CD4-positive, alpha-beta memory T cell (primary cell): Measurements from ENCODE around the gene PRSS56. TPM values are rescaled to one million over a fixed set of nuclear protein-coding genes. Genes with fewer than 3 reads are reported as not detected.
A peak's percentile ranks its signal among the peaks of the same experiment; 100 is the strongest.

Experiments
- CTCF ChIA-PET: fragments of 350-600 bp; sonication (Branson Sonifier 250); formaldehyde crosslinking; loops from one replicate; lab custom pipeline; 2021; ENCODE audit warnings: inconsistent platforms; ENCODE audit not compliant: partially characterized antibody; lab: Charles Lee
- POLR2A ChIA-PET: fragments of 350-600 bp; sonication (Branson Sonifier 250); formaldehyde crosslinking; loops from one replicate; lab custom pipeline; 2021; ENCODE audit not compliant: partially characterized antibody; lab: Charles Lee
- DNase-seq, 5 donors: peaks; one replicate each; pipeline versions ENCODE4 v3.0.0 to v3.0.0-alpha.2; 2020 to 2022; ENCODE audit warnings: mixed read lengths in 1 of 5
- H3K27ac ChIP-seq: one replicate; pipeline ENCODE4 v1.7.0; 2013; ENCODE audit warnings: low read depth, low read length
- H3K27me3 ChIP-seq: 2 replicates; pipeline ENCODE4 v1.7.0; 2013; ENCODE audit warnings: mild to moderate bottlenecking, low read length, moderate library complexity; ENCODE audit not compliant: insufficient read depth
- H3K36me3 ChIP-seq: 2 replicates; pipeline ENCODE4 v1.7.0; 2013; ENCODE audit warnings: mild to moderate bottlenecking, low read length, moderate library complexity; ENCODE audit not compliant: insufficient read depth
- H3K4me1 ChIP-seq: 2 replicates; pipeline ENCODE4 v1.7.0; 2013; ENCODE audit warnings: mild to moderate bottlenecking, low read length, moderate library complexity; ENCODE audit not compliant: insufficient read depth
- H3K4me3 ChIP-seq, 2 donors: one replicate each; pipeline ENCODE4 v1.7.0; 2013; ENCODE audit warnings: low read length in 2 of 2, mild to moderate bottlenecking in 1 of 2
- H3K9me3 ChIP-seq, 2 donors: one replicate each; pipeline ENCODE4 v1.7.0; 2013; ENCODE audit warnings: low read length in 2 of 2, control low read depth in 1 of 2; ENCODE audit not compliant: control insufficient read depth in 1 of 2
- H3K27ac Mint-ChIP-seq, 7 donors: one replicate each; pipeline ENCODE4 v1.8.0; 2020 to 2021; ENCODE audit warnings: mixed read lengths in 7 of 7, mild to moderate bottlenecking in 6 of 7, inconsistent platforms in 3 of 7, moderate library complexity in 3 of 7
- H3K27me3 Mint-ChIP-seq, 2 donors: one replicate each; pipeline ENCODE4 v1.8.0; 2020 to 2021; ENCODE audit warnings: mixed read lengths in 2 of 2
- H3K36me3 Mint-ChIP-seq, 2 donors: one replicate each; pipeline ENCODE4 v1.8.0; 2020 to 2021; ENCODE audit warnings: mixed read lengths in 2 of 2, inconsistent platforms in 1 of 2, mild to moderate bottlenecking in 1 of 2
- H3K4me1 Mint-ChIP-seq, 4 donors: one replicate each; pipeline ENCODE4 v1.8.0; 2020 to 2021; ENCODE audit warnings: mixed read lengths in 4 of 4, mild to moderate bottlenecking in 1 of 4
- H3K4me3 Mint-ChIP-seq, 8 donors: one replicate each; pipeline ENCODE4 v1.8.0; 2020 to 2021; ENCODE audit warnings: mixed read lengths in 8 of 8, mild to moderate bottlenecking in 7 of 8, moderate library complexity in 6 of 8, inconsistent platforms in 3 of 8
- H3K9me3 Mint-ChIP-seq, 8 donors: one replicate each; pipeline ENCODE4 v1.8.0; 2020 to 2021; ENCODE audit warnings: mixed read lengths in 8 of 8, mild to moderate bottlenecking in 5 of 8, inconsistent platforms in 3 of 8, moderate library complexity in 1 of 8
- intact Hi-C: fragments of 100-400 bp; cut with micrococcal nuclease; formaldehyde crosslinking; loops from one replicate; pipeline ENCODE4 v1.15.1; 2023
- polyA plus RNA-seq, 2 donors: library from polyadenylated mRNA; unstranded; fragments of 300-500 nt; fragmentation: Illumina TruSeq; gene quantifications; one replicate each; pipeline ENCODE4 v1.2.3, GENCODE V29; 2021
- total RNA-seq, 2 experiments: library from RNA; stranded (reverse); gene quantifications; one replicate each; pipeline ENCODE4 v1.2.3, GENCODE V29; 2021

PRSS56 gene
- total and polyA plus RNA-seq, 4 experiments from 2014 or later: not detected

DNA sequence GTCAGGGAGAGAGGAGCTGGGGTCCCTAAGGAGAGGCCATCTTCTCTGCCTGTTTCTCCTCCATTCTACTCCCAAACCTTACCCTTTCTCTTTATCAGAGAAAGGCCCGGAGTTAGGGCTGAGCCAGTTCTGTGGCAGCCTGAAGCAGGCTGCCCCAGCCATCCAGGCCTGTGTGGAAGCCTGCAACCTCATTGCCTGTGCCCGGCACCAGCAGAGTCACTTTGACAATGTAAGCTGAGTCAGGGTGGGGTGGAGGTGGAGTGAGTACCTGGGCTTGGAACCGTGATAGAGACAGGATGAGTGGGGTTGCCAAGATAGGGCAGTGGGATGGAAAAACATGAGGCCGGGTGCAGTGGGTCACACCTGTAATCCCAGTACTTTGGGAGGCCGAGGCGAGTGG, 24.5 kb downstream of the PRSS56 start:
- Histone ChIP-seq H3K27me3 (no peaks in the 10 kb centered on the region), H3K36me3 (peaks cover 4% of the 10 kb centered on the region), H3K4me1 (peaks cover 32% of the 10 kb centered on the region), H3K4me3 (no peak overlapping the region), H3K9me3 (no peaks in the 10 kb centered on the region), H3K27ac (no peak overlapping the region)
- H3K4me1 Mint-ChIP-seq: peaks cover 32 to 61% (median 44%) of the 10 kb centered on the region in 4 donors
- peaks cover 21 to 31% of the 10 kb centered on the region in 2 donors for H3K36me3 Mint-ChIP-seq
- no peaks in the 10 kb centered on the region for H3K27me3 Mint-ChIP-seq
- intact Hi-C loops: no loop called here
- DNase-seq: no peak
- CTCF ChIA-PET: no interaction called here
- POLR2A ChIA-PET: no interaction called here
- peak overlapping the region in 1 of 7 donors; percentile 27 for H3K27ac Mint-ChIP-seq
- no peak overlapping the region for H3K4me3 Mint-ChIP-seq
- H3K9me3 Mint-ChIP-seq: no peaks in the 10 kb centered on the region

GRCh38 chr2:232545511-232546375, 25.6 kb downstream of the PRSS56 start:
- Histone ChIP-seq H3K27ac (no peak overlapping the region), H3K4me3 (no peak overlapping the region), H3K4me1 (peaks cover 34% of the 10 kb centered on the region), H3K36me3 (peaks cover 4% of the 10 kb centered on the region), H3K9me3 (no peaks in the 10 kb centered on the region), H3K27me3 (no peaks in the 10 kb centered on the region)
- Mint-ChIP-seq H3K27me3 (no peaks in the 10 kb centered on the region), H3K36me3 (peaks cover 21 to 35% of the 10 kb centered on the region in 2 donors), H3K4me3 (no peak overlapping the region), H3K4me1 (peaks cover 33 to 68% (median 48%) of the 10 kb centered on the region in 4 donors), H3K9me3 (no peaks in the 10 kb centered on the region), H3K27ac (no peak overlapping the region)
- intact Hi-C loops: no loop called here
- DNase-seq: no peak
- CTCF ChIA-PET: no interaction called here
- POLR2A ChIA-PET: no interaction called here

DNA sequence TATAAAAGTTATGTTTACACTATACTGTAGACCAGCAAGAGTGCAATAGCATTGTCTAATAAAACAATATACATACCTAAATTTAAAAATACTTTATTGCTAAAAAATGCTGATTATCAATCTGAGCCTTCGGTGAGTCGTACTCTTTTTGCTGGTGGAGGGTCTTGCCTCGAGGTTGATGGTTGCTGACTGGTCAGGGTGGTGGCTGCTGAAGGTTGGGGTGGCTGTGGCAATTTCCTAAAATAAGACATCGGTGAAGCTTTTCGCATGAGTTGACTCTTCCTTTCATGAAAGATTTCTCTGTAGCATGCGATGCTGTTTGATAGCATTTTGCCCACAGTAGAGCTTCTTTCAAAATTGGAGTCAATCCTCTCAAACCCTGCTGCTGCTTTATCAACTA, 27.8 kb downstream of the PRSS56 start:
- Histone ChIP-seq H3K4me3 (no peak overlapping the region), H3K4me1 (peaks cover 51% of the 10 kb centered on the region), H3K27me3 (no peaks in the 10 kb centered on the region), H3K27ac (no peak overlapping the region), H3K36me3 (peaks cover 4% of the 10 kb centered on the region), H3K9me3 (no peaks in the 10 kb centered on the region)
- peaks cover 25 to 47% of the 10 kb centered on the region in 2 donors for H3K36me3 Mint-ChIP-seq
- intact Hi-C loops: no loop called here
- no peak for DNase-seq
- CTCF ChIA-PET: no interaction called here
- no peaks in the 10 kb centered on the region for H3K27me3 Mint-ChIP-seq
- POLR2A ChIA-PET: no interaction called here
- H3K27ac Mint-ChIP-seq: peak overlapping the region in 4 of 7 donors; percentile 3 to 61 (median 36)
- H3K4me3 Mint-ChIP-seq: peak overlapping the region in 3 of 8 donors; percentile 21 to 53 (median 35)
- peaks cover 45 to 81% (median 63%) of the 10 kb centered on the region in 4 donors for H3K4me1 Mint-ChIP-seq
- H3K9me3 Mint-ChIP-seq: no peaks in the 10 kb centered on the region

- Mint-ChIP-seq H3K4me1 (peaks cover 58 to 87% (median 74%) of the 10 kb centered on the region in 4 donors), H3K27ac (peak overlapping the region; percentile 96 to 100 (median 99)), H3K27me3 (no peaks in the 10 kb centered on the region), H3K36me3 (peaks cover 26 to 55% of the 10 kb centered on the region in 2 donors), H3K4me3 (peak overlapping the region; percentile 99 to 100 (median 100)), H3K9me3 (no peaks in the 10 kb centered on the region)
- Histone ChIP-seq H3K4me1 (peaks cover 69% of the 10 kb centered on the region), H3K9me3 (no peaks in the 10 kb centered on the region), H3K36me3 (peaks cover 4% of the 10 kb centered on the region), H3K27me3 (no peaks in the 10 kb centered on the region), H3K27ac (peak overlapping the region; percentile 94), H3K4me3 (peak overlapping the region; percentile 79 to 80)
- no peak for DNase-seq
- ChIA-PET CTCF (interaction anchor here (0.9 to 1.5 kb wide), 2 partner anchors 28 to 56 kb away, joined by 3 to 6 read pairs; no protein-coding TSS in a partner anchor), POLR2A (interaction anchor here (0.6 to 1.6 kb wide), 5 partner anchors 13 to 1086 kb away, joined by 3 to 6 read pairs (median 3); partner anchors contain the start of genes NCL and PRSS56)
- intact Hi-C loops: loop anchor here (1.0 to 5.0 kb wide), 4 partner anchors 28 to 1038 kb away; partner anchors contain the start of genes GIGYF2 and PDE6D
Measured at GRCh38 chr2:232549655-232550353, 29.6 kb downstream of the PRSS56 start.

DNA sequence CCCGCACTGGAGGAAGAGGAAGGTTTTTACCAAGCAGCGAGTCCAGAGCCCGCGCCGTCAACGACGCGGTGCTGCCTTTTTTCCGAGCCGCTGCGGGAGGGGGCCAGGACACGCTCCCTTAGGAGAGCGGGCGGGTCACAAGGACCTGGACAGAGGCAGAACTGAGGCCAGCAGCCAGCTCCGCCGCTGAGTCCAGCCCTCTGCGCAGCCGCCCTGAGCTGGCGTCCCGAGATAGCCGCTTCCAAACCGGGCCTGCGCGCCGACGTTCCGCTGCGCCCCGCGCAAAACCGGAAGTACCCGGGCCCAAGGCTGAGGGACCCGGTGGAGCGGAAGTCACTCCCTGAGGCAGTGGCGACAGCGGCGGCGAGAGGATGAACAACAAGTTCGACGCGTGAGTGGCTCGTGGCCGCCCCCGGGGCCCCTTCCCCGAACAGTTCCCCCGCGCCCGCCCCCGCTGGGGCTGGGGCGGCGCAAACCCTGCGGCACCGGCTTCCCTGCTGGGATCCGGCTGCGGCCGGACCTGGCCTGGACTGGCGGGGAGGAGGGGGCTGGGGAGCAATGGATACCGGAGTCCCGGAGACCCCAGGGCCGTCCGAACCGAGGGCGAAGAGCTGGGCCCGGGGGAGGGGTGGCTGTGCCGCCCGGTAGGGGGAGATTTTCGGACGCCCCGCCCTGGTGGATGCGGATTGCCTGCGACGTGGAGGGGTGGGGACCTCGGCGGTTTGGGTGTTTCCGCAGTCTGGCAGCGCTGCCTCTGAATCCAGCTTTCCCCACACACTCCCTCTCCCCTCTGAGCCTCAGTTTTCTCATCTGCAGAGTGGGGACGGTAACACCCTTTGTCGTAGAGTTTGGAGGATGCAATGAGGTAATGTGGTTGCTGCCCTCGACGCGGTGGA, 30.4 kb downstream of the PRSS56 start, which contains the start of the genes EIF4E2 and TIGD1:
TSS of gene EIF4E2 (plus strand) at position 336 of the 896 bp plus-strand sequence. CDS start at position 372, 36 bp downstream.
TSS of gene TIGD1 (minus strand) at position 204 of the 896 bp plus-strand sequence. CDS start 675 bp downstream, outside the sequence.
- Mint-ChIP-seq H3K36me3 (peaks cover 28 to 62% of the 10 kb centered on the region in 2 donors), H3K27me3 (no peaks in the 10 kb centered on the region), H3K27ac (peak within 1 kb of the TSS; percentile 96 to 100 (median 99)), H3K4me3 (peak within 1 kb of the TSS; percentile 99 to 100 (median 100)), H3K9me3 (no peaks in the 10 kb centered on the region), H3K4me1 (peaks cover 60 to 91% (median 80%) of the 10 kb centered on the region in 4 donors)
- Histone ChIP-seq H3K27ac (peak within 1 kb of the TSS; percentile 94), H3K4me1 (peaks cover 77% of the 10 kb centered on the region), H3K27me3 (no peaks in the 10 kb centered on the region), H3K9me3 (no peaks in the 10 kb centered on the region), H3K4me3 (peak within 1 kb of the TSS; percentile 79 to 80), H3K36me3 (peaks cover 7% of the 10 kb centered on the region)
- intact Hi-C loops: loop anchor here (1.0 to 5.0 kb wide), 4 partner anchors 28 to 1038 kb away; partner anchors contain the start of genes GIGYF2 and PDE6D
- POLR2A ChIA-PET: interaction anchor here (0.5 to 1.6 kb wide), 13 partner anchors 11 to 1086 kb away, joined by 3 to 6 read pairs (median 3); partner anchors contain the start of genes CHRNG, NCL and PRSS56
- DNase-seq: peak; percentile 87 to 92 (median 88)
- CTCF ChIA-PET: interaction anchor here (0.9 to 1.5 kb wide), 2 partner anchors 28 to 55 kb away, joined by 3 to 6 read pairs; no protein-coding TSS in a partner anchor

DNA sequence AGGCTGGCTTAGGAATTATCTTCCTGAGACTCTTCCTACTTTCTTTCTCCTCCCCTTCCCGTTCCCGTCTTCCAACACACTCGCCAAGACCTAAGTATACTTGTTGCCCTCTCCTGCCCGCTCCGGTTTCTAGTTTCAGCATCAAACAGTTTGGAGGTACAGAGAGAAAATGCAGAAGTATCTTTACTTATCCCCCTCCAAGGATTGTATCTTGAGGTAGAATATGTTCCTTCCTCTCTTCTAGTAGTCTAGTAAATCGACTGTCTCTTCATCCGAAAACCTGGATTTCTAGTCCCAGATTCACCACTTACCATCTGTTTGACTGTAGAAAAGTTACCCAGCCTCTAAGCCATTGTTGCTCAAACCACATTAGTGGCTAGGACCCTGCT, 31.1 kb downstream of the PRSS56 start:
- H3K36me3 Mint-ChIP-seq: peaks cover 28 to 66% of the 10 kb centered on the region in 2 donors

More for the DNA sequence above, 31.1 kb downstream of the PRSS56 start:
- Histone ChIP-seq H3K36me3 (peaks cover 10% of the 10 kb centered on the region), H3K4me3 (peak overlapping the region; percentile 45 to 80), H3K4me1 (peaks cover 79% of the 10 kb centered on the region), H3K27me3 (no peaks in the 10 kb centered on the region), H3K9me3 (no peaks in the 10 kb centered on the region), H3K27ac (peak overlapping the region; percentile 94)
- intact Hi-C loops: loop anchor here (2.0 to 5.0 kb wide), 2 partner anchors 146 to 1039 kb away; partner anchors contain the start of gene GIGYF2
- Mint-ChIP-seq H3K4me3 (peak overlapping the region; percentile 99 to 100 (median 100)), H3K4me1 (peaks cover 60 to 91% (median 79%) of the 10 kb centered on the region in 4 donors), H3K9me3 (peaks cover 0 to 2% (median 0%) of the 10 kb centered on the region in 8 donors), H3K27me3 (no peaks in the 10 kb centered on the region), H3K27ac (peak overlapping the region; percentile 96 to 100 (median 99))
- no peak for DNase-seq
- POLR2A ChIA-PET: interaction anchor here (0.5 to 1.6 kb wide), 10 partner anchors 11 to 717 kb away, joined by 3 to 6 read pairs (median 4); partner anchors contain the start of genes CHRNG and PRSS56
- CTCF ChIA-PET: interaction anchor here (1.5 kb wide), 1 partner anchor 54 kb away, joined by 6 read pairs; no protein-coding TSS in a partner anchor
